ENCODE measurements around the gene PIK3C2A. TPM values are rescaled to one million over a fixed set of nuclear protein-coding genes. Genes with fewer than 3 reads are reported as not detected.

PIK3C2A gene
- total and polyA plus RNA-seq, 2 donors (not counting 3 experiments of a cell fraction or from before 2014, with no cell fraction given): 33.7 to 142 TPM

DNA sequence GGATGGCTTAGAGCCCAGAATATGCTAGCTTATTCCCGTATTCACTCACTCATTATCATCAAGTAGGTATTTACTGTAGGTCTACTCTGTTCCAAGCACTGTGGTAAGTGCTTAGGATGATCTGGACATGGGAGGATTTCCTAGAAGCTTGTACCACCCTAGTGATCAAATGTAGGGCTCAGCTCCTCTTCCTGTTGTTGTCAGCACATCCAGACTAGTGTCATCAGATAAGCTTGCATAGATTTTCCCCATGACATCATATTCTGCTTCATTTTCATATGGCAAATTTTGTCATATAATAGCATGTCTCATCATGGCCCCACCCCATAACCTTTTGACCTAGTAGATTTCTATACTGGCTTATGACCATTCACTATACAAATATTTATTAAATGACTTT lies 49.4 kb upstream of the PIK3C2A start:
- Histone ChIP-seq H3K4me1 (ENCODE audit: control insufficient read depth, extremely low read depth, insufficient read depth, low read length) (no peaks in the 10 kb centered on the region), H3K36me3 (ENCODE audit: control insufficient read depth in 2 of 2, extremely low read depth in 1 of 2, insufficient read depth in 2 of 2, low read length in 2 of 2) (no peaks in the 10 kb centered on the region), H3K4me2 (ENCODE audit: insufficient read depth, low read length) (no peak overlapping the region), H3K9ac (replicated peaks; ENCODE audit: extremely low read depth, insufficient read depth, low read length) (no peak overlapping the region), H3K9me3 (replicated peaks; ENCODE audit: control insufficient read depth, insufficient read depth, low read length) (no peaks in the 10 kb centered on the region), H3K27me3 (ENCODE audit: control insufficient read depth in 2 of 2, insufficient read depth in 2 of 2, low read length in 2 of 2) (no peaks in the 10 kb centered on the region), H3K27ac (ENCODE audit: insufficient read depth, low read depth, low read length) (no peak overlapping the region), H4K20me1 (replicated peaks; ENCODE audit: control insufficient read depth, extremely low read depth, insufficient read depth, low read length) (no peaks in the 10 kb centered on the region), H2AFZ (ENCODE audit: low read depth, low read length) (peak overlapping the region; percentile 0), H3K9me1 (replicated peaks; ENCODE audit: control insufficient read depth, extremely low read depth, insufficient read depth, low read length) (no peaks in the 10 kb centered on the region), H3K79me2 (ENCODE audit: control insufficient read depth, insufficient read depth, low read length) (no peaks in the 10 kb centered on the region), H3K4me3 (replicated peaks in 1 of 3; ENCODE audit: insufficient read depth in 1 of 3, low read depth in 1 of 3, low read length in 3 of 3) (no peak overlapping the region)
- no peak for DNase-seq (ENCODE audit: low read depth, low spot score)
- POLR2A ChIA-PET: interaction anchor here (0.7 kb wide), 1 partner anchor 579 kb away, joined by 4 read pairs; no protein-coding TSS in a partner anchor
- intact Hi-C loops (cut with micrococcal nuclease) (no loop called here), dilution Hi-C loops (cut with MboI; ENCODE audit: extremely low pct_ligation_motif_present, low sequenced_read_pairs) (no loop called here)
- no peak for FAIRE-seq
- CTCF ChIA-PET: interaction anchor here (2.1 kb wide), 1 partner anchor 27 kb away, joined by 8 read pairs; no protein-coding TSS in a partner anchor
- TF ChIP-seq EZH2 (IDR thresholded peaks at IDR 0.05; ENCODE audit: borderline replicate concordance, low read depth, low read length, severe bottlenecking): no peak
- no peak for TF ChIP-seq FOS (IDR thresholded peaks at IDR 0.05; ENCODE audit: borderline replicate concordance, insufficient read depth, low read length)
- TF ChIP-seq, protein P1, sequence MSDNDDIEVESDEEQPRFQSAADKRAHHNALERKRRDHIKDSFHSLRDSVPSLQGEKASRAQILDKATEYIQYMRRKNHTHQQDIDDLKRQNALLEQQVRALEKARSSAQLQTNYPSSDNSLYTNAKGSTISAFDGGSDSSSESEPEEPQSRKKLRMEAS (IDR thresholded peaks at IDR 0.05; ENCODE audit: insufficient read depth, insufficient read length): no peak
- TF ChIP-seq GATA2 (IDR thresholded peaks at IDR 0.05; ENCODE audit: insufficient read depth, insufficient read length, low read depth, low read length): peak; percentile 37
- TF ChIP-seq MYC (IDR thresholded peaks at IDR 0.05; ENCODE audit: low read depth, low read length): no peak
- BruUV-seq (replicated peaks): no TSS peak

DNA sequence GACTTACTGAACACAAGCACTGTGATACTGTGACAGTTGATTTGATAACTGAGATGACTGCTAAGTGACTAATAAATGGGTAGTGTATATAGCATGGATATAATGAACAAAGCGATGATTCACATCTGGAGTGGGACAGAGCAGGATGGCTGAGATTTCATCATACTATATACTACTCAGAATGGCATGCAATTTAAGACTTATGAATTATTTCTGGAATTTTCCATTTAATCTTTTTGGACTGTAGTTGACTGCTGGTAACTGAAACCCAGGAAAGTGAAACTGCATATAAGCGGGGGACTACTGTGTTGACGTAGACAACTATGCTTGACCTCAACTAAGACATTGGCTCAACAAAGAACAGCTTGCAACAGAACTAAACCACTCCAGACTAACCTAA lies 48.7 kb upstream of the PIK3C2A start:
- H3K4me3 ChIP-seq (replicated peaks in 1 of 3; ENCODE audit: insufficient read depth in 1 of 3, low read depth in 1 of 3, low read length in 3 of 3): no peak overlapping the region
- CTCF ChIA-PET: interaction anchor here (2.1 kb wide), 1 partner anchor 27 kb away, joined by 8 read pairs; no protein-coding TSS in a partner anchor
- no peaks in the 10 kb centered on the region for H3K9me3 ChIP-seq (replicated peaks; ENCODE audit: control insufficient read depth, insufficient read depth, low read length)
- no peaks in the 10 kb centered on the region for H3K27me3 ChIP-seq (ENCODE audit: control insufficient read depth in 2 of 2, insufficient read depth in 2 of 2, low read length in 2 of 2)
- H3K9ac ChIP-seq (replicated peaks; ENCODE audit: extremely low read depth, insufficient read depth, low read length): no peak overlapping the region
- intact Hi-C loops (cut with micrococcal nuclease): no loop called here
- FAIRE-seq (no peak), DNase-seq (ENCODE audit: low read depth, low spot score) (peak; percentile 21)
- no peaks in the 10 kb centered on the region for H3K36me3 ChIP-seq (ENCODE audit: control insufficient read depth in 2 of 2, extremely low read depth in 1 of 2, insufficient read depth in 2 of 2, low read length in 2 of 2)
- no peaks in the 10 kb centered on the region for H3K9me1 ChIP-seq (replicated peaks; ENCODE audit: control insufficient read depth, extremely low read depth, insufficient read depth, low read length)
- POLR2A ChIA-PET: no interaction called here
- no peaks in the 10 kb centered on the region for H3K4me1 ChIP-seq (ENCODE audit: control insufficient read depth, extremely low read depth, insufficient read depth, low read length)
- H3K79me2 ChIP-seq (ENCODE audit: control insufficient read depth, insufficient read depth, low read length): no peaks in the 10 kb centered on the region
- no peaks in the 10 kb centered on the region for H4K20me1 ChIP-seq (replicated peaks; ENCODE audit: control insufficient read depth, extremely low read depth, insufficient read depth, low read length)
- peak overlapping the region; percentile 0 for H2AFZ ChIP-seq (ENCODE audit: low read depth, low read length)
- TF ChIP-seq FOS (IDR thresholded peaks at IDR 0.05; ENCODE audit: borderline replicate concordance, insufficient read depth, low read length) (peak; percentile 69), POLR2AphosphoS5 (IDR thresholded peaks at IDR 0.05; ENCODE audit: insufficient read depth, low read depth, low read length) (no peak)
- no peak overlapping the region for H3K27ac ChIP-seq (ENCODE audit: insufficient read depth, low read depth, low read length)
- dilution Hi-C loops (cut with MboI; ENCODE audit: extremely low pct_ligation_motif_present, low sequenced_read_pairs): no loop called here
- H3K4me2 ChIP-seq (ENCODE audit: insufficient read depth, low read length): no peak overlapping the region
- BruUV-seq (replicated peaks): no TSS peak
